ENCODE results near the gene RER1.

RER1 gene

DNA sequence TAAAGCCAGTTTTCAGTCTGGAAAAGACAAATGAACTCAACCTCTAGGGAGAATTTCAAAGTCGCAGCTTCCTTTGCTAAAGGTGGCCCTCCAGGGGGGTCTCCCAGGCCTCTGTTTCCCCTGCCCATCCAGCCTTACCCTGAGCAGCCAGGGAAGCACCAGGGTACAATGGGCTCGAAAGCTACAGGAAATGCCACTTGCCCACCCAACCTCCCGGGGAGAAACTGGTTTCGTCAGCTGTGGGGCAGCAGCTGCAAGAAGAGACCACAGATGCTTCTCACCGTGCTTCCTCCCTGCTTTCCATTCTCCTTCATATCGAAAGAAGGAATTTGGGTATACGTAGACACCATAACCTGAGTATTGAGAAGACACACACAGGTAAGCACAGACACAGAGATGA is 2.0 kb upstream of the RER1 start:
- no peak for DNase-seq (ENCODE audit: low read depth in 2 of 2)

- DNase-seq (ENCODE audit: low read depth in 2 of 2) = no peak
Observed at GRCh38 chr1:2391931-2392509, 379 bp downstream of the RER1 start.

GRCh38 chr1:2392686-2393085 is 1.0 kb downstream of the RER1 start:
- DNase-seq (ENCODE audit: low read depth in 2 of 2) = no peak

- DNase-seq (ENCODE audit: low read depth in 2 of 2) = no peak
Observed at GRCh38 chr1:2393471-2393877, 1.8 kb downstream of the RER1 start.

GRCh38 chr1:2394220-2394619 is 2.6 kb downstream of the RER1 start:
- no peak for DNase-seq (ENCODE audit: low read depth in 2 of 2)

GRCh38 chr1:2394761-2395160 is 3.1 kb downstream of the RER1 start:
- no peak for DNase-seq (ENCODE audit: low read depth in 2 of 2)

DNA sequence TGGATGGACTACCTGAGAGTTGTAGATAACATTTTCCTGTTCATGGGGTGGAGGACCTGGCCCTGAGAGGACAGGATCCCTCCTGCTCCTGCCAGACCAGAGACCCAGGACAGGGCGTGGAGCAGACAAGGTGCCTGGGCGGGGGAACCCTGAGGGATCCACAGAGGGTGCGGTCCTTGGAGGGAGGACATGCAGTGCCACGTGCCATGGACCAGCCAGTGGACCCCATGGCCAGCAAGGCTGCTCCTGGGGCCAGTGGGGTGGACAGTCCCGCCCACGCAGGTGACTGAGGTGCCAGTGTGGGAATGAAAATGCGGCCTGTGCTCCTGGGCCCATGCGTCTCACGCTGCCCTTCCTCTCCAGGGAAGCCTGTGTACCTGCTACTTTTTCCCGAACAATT is 3.6 kb downstream of the RER1 start:
- DNase-seq (ENCODE audit: low read depth in 2 of 2) = no peak

GRCh38 chr1:2396059-2396458 is 4.4 kb downstream of the RER1 start:
- no peak for DNase-seq (ENCODE audit: low read depth in 2 of 2)

DNA sequence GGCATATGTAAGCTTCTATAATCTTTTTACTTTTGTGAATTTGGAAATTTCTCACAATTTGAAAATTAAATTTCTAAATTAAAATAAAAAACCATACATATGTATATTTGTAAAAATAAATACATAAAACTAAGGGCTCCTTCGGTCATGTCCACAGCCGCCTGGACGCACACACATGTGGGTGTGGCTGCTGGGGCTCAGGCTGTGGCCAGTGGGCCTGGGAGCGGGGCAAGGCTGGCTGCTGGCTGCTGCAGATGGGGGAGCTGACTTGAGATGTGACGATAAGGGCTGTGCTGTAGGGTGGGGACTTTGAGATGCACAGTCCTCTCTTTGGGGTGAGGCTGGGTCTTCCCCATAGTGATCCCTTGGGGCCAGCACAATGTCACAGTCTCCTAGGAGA is 4.8 kb downstream of the RER1 start:
- DNase-seq (ENCODE audit: low read depth in 2 of 2) = no peak

DNA sequence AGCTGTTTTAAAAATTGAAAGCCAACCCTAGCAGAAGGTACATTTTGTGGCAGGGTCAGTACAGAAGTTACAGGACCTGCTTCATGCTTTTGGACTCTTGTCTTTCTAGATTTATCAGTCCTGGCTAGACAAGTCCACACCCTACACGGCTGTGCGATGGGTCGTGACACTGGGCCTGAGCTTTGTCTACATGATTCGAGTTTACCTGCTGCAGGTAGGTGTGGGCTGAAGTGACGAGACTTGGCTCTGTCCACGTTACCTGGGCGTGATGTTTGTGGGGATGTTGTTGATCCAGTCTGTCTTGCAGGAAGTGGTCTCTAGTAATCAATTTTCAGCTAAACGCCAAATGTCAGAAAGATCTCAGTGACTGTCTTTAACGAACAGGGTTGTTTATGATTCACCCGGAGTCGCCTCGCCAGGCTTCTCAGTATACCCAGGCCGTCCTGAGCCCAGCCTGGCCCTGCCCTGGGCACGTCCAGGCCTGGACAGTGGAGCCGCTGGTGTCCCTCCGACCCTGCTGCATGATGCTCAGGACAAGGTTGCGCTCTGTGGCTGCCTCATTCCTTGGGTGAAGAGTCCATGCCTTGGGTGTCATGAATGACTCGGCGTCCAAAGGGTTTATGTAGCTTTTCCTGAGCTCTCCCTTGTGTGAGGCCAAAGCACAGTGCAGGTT is 5.5 kb downstream of the RER1 start:
- no peak for DNase-seq (ENCODE audit: low read depth in 2 of 2)

DNA sequence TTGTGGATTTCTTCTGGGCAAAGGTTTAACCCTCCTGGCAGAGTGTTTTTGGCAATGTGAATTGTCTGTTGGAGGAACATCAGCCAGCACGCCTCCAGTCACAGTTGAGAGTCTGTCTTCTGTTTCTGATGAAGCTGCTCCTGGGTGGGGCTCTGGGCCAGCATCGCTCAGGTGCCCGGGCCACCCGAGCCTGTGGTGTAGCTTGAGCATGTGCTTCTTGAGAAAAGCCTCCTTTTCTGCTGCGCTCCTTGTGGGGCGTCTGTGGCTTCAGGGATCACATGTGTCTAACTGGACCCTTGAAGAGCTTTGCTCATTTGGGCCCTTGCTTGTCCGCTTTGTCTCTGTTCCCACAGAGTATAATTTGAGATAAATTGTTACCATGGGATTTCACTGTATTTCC is 7.2 kb downstream of the RER1 start:
- no peak for DNase-seq (ENCODE audit: low read depth in 2 of 2)

- DNase-seq (ENCODE audit: low read depth in 2 of 2) = no peak
Observed at GRCh38 chr1:2399890-2400575, 8.4 kb downstream of the RER1 start.

DNA sequence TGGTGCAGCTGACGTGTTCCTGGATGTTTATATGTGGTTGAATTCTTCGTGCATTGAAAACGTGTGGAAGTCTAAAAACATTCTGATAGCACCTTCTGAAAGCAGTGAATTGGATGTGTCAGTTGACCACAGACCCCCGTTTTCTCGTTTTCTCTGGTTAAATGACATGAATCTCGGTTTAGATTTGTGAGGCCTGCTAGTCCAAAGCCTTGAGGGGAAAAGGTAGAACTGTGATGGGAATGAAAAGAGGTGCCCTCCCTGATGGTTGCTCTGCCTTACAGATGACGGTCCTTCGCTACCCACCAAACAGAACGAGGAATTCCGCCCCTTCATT is 8.9 kb downstream of the RER1 start:
- DNase-seq (ENCODE audit: low read depth in 2 of 2) = no peak

DNA sequence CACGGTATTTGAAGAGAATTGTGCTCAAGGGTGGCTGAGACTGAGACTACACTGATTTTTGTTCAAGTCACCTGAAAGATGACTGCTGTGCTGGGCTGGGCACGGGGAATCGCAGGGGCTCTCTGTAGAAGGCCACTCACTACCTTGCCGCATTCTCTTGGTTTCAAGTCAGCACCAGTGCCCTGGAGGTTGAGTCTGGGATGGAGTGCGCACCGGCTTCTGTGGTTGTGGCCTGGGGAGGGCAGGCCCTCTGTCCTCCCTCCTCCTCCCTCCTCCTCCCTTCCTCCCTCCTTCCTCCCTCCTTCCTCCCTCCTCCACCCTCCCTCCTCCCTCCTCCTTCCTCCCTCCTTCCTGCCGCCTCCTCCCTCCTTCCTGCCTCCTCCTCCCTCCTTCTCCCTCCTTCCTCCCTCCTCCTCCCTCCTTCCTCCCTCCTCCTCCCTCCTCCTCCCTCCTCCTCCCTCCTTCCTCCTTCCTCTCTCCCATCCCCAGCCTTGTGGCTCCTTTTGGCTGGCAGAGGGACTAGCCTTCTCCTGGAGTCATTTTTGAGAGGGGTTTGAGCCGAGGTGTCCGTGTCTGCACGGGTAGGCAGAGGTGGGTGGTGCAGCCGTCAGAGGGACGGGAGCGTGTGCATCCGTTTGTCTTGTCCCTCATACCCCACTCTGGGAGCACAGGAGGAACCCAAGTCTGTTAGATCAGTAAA is 9.5 kb downstream of the RER1 start:
- DNase-seq (ENCODE audit: low read depth in 2 of 2) = no peak

- no peak for DNase-seq (ENCODE audit: low read depth in 2 of 2)
Observed at GRCh38 chr1:2402420-2402819, 10.8 kb downstream of the RER1 start.

DNA sequence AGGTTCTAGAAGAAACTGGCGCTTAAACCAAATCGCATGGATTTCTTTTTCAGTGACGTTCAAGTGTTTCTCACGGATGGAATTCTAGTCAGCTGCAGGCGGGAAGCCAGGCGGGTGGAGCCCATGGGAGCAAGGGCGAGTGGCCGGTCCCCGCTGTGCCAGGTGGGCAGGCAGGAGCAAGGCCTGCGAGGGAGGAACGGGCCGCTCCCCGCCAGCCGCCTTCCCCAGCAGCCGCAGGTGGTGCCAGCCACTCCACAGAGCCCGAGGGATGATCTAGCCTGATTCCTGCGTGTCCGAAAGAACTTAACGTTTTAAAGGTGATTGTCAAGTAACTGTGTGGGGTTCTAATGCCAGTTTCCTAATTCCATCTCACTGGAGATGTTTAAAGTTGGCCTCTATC is 11.6 kb downstream of the RER1 start:
- DNase-seq (ENCODE audit: low read depth in 2 of 2) = no peak

DNA sequence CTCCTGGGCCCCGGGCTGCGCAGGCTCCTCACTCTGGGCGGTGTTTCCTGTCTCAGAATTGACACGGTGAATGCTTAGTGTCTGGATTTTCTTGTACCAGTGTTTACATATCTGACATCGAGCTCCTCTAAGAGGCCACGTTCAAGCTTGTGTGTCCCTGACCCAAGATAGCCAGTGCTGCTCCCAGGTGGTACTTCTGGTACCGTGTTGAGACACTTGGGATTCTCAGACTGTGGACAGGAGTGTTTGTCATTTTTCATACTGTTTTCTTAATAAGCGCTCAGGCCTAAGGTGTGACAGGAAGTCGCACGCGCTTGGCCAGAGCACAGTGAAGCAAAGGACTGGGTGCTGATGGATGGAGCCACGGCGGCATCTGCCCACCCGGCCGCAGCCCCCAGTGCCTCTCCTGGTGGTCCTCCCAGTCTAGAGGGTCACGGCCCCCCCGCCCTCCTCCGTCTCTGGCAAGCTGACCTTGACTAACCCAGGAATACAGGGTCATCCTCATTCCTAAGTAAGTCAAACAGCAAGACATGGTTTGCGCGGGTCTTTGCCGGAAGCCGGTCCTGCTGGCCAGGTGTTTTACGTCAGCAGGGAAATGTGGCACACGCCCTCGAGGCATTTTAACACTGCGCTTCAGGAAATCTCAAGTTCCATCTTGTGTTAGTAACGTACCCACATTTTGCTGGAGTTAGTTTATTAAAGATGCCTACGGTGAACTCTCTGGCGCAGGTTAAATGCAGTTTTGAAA is 12.7 kb downstream of the RER1 start:
- no peak for DNase-seq (ENCODE audit: low read depth in 2 of 2)

DNA sequence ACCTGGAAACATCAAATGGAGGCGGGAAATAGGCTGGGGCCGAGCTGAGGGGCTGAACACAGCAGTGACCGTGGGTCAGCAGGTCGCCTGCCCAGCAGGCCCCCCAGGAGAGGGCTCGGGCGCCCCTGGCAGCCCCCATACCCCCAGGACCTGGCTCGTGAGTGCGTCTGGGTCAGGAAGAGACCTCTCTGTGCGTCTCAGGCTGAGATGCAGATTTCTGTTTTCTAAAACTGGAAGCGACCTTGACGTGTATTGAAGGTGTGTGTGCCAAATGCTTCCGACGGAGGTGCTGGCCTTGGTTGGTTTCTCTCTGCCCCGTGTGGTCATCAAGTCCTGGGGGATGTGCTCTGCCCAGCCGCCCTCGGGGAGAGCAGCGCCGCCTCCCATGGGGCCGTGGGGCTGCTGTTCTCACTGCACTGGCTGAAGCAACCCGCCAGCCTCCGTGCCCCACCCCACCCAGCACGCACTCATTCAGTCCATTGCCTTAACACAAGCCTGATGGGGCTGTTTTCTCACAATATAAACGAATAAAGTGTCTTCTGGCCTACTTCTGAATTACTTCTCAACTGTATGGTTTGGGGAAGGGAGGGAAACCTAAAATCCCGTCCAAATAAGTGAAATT is 13.4 kb downstream of the RER1 start:
- no peak for DNase-seq (ENCODE audit: low read depth in 2 of 2)

GRCh38 chr1:2405588-2406295 is 14.1 kb downstream of the RER1 start:
- DNase-seq (ENCODE audit: low read depth in 2 of 2) = no peak

GRCh38 chr1:2406451-2407041 is 14.9 kb downstream of the RER1 start:
- DNase-seq (ENCODE audit: low read depth in 2 of 2) = no peak

Measured in activated CD8-positive, alpha-beta memory T cell treated with anti-CD3 and anti-CD28 coated beads for 4 hours (primary cell).